Prostate gland (tissue), 2 donors: ENCODE data around the gene ATP5PB.

Source experiments
- POLR2A ChIP-seq: fragments of 450-650 bp; IDR thresholded peaks from one replicate; pipeline ENCODE4 v1.6.1; 2016; ENCODE audit warnings: antibody characterized with exemption, mild to moderate bottlenecking
- POLR2AphosphoS5 ChIP-seq: sonication (generic); formaldehyde crosslinking; IDR thresholded peaks from one replicate; pipeline ENCODE4 v1.6.1; 2017; ENCODE audit warnings: antibody characterized with exemption
- TF ChIP-seq, protein P1 (sequence below), 4 experiments: fragments of 200-600 bp in 2 of 4; fragments of 450-650 bp in 2 of 4; sonication (generic) in 2 of 4; IDR thresholded peaks; 1 replicate in 3 of 4; 2 replicates in 1 of 4; pipeline ENCODE4 v1.5.1; 2016 to 2019; ENCODE audit warnings: antibody characterized with exemption in 4 of 4, mild to moderate bottlenecking in 2 of 4, moderate library complexity in 2 of 4

DNA sequence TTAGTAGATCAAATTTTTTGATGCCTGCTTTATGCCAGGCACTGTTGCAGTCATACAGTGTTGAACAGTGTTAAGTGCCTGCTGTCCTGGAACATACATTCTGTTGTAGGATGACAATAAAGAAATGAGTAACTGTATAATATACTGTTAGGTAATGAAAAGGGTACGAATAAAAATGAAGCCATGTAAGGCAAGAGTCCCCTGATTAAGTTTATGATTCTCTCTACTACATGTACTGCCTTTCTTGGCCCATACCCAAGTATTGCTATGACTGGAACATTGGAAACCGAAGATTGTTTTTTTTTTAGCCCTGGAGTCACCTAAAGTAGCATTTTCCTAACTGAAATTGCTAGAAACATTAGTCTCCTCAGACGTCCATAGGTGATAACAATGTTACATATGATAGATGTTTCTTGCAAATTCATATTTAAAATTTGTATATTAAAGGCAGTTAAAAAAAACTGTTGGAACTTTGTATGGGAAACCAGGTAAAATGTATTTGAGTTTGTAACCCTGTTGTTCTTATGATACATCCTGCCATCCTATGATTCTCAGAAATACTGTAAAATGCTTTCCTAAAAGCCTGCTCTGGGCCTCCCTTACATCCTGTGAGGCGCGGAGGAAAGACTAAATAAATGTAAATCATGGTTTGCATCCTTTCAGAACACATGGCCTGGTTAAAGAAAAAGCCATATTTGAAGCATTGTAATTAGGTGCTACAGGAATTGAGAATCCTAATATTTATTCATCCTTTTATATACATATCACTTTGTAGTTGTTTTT is 5.8 kb downstream of the ATP5PB start:
- TF ChIP-seq POLR2AphosphoS5 (no peak), POLR2A (no peak)
- TF ChIP-seq, protein P1, sequence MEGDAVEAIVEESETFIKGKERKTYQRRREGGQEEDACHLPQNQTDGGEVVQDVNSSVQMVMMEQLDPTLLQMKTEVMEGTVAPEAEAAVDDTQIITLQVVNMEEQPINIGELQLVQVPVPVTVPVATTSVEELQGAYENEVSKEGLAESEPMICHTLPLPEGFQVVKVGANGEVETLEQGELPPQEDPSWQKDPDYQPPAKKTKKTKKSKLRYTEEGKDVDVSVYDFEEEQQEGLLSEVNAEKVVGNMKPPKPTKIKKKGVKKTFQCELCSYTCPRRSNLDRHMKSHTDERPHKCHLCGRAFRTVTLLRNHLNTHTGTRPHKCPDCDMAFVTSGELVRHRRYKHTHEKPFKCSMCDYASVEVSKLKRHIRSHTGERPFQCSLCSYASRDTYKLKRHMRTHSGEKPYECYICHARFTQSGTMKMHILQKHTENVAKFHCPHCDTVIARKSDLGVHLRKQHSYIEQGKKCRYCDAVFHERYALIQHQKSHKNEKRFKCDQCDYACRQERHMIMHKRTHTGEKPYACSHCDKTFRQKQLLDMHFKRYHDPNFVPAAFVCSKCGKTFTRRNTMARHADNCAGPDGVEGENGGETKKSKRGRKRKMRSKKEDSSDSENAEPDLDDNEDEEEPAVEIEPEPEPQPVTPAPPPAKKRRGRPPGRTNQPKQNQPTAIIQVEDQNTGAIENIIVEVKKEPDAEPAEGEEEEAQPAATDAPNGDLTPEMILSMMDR (IDR thresholded peaks at IDR 0.05), result no peak
